Transverse colon (tissue), 4 donors: Measurements from ENCODE around the gene CDHR2. TPM values are rescaled to one million over a fixed set of nuclear protein-coding genes. Genes with fewer than 3 reads are reported as not detected.

Source experiments
- DNase-seq: peaks from one replicate; pipeline ENCODE4 v3.0.0-alpha.2; 2019
- H3K27ac ChIP-seq, 4 donors: fragments of 200-600 bp; sonication (generic); 2 replicates each; pipeline ENCODE4 v1.5.1; 2016 to 2018; ENCODE audit warnings: inconsistent platforms in 4 of 4
- H3K27me3 ChIP-seq: fragments of 200-600 bp; sonication (generic); 2 replicates; pipeline ENCODE4 v1.5.1; 2017; ENCODE audit warnings: inconsistent platforms
- H3K36me3 ChIP-seq, 4 donors: fragments of 200-600 bp; sonication (generic); 2 replicates each; pipeline ENCODE4 v1.5.1; 2017 to 2019; ENCODE audit warnings: inconsistent platforms in 4 of 4
- H3K4me1 ChIP-seq, 4 donors: fragments of 200-600 bp; sonication (generic); 2 replicates each; pipeline ENCODE4 v1.5.1; 2017 to 2020; ENCODE audit warnings: inconsistent platforms in 4 of 4
- H3K4me3 ChIP-seq, 4 donors: fragments of 200-600 bp; sonication (generic); 1 replicate in 1 of 4; 2 replicates in 3 of 4; pipeline versions ENCODE4 v1.5.1 to v1.6.1; 2017 to 2019; ENCODE audit warnings: inconsistent platforms in 4 of 4
- H3K9me3 ChIP-seq, 2 donors: fragments of 200-600 bp; sonication (generic); 2 replicates each; pipeline ENCODE4 v1.5.1; 2017 to 2019; ENCODE audit warnings: inconsistent platforms in 2 of 2
- CTCF ChIP-seq, 5 experiments: fragments of 200-600 bp in 3 of 5; fragments of 450-650 bp in 2 of 5; sonication (generic) in 3 of 5; IDR thresholded peaks; 1 replicate in 2 of 5; 2 replicates in 3 of 5; pipeline ENCODE4 v1.5.1; 2016 to 2017; ENCODE audit warnings: antibody characterized with exemption in 5 of 5, inconsistent platforms in 3 of 5, mild to moderate bottlenecking in 2 of 5, moderate library complexity in 1 of 5
- EP300 ChIP-seq: sonication (generic); formaldehyde crosslinking; IDR thresholded peaks from one replicate; pipeline ENCODE4 v1.6.1; 2017; ENCODE audit warnings: antibody characterized with exemption, low read depth
- POLR2A ChIP-seq: fragments of 450-650 bp; IDR thresholded peaks from one replicate; pipeline ENCODE4 v1.6.1; 2016; ENCODE audit warnings: antibody characterized with exemption, mild to moderate bottlenecking, moderate library complexity
- POLR2AphosphoS5 ChIP-seq, 3 donors: sonication (generic); formaldehyde crosslinking; IDR thresholded peaks; one replicate each; pipeline ENCODE4 v1.6.1; 2016; ENCODE audit warnings: antibody characterized with exemption in 3 of 3
- WGBS, 2 donors: methylation state at CpG; one replicate each; pipeline ENCODE4 v1.1.5; 2018; ENCODE audit warnings: low coverage in 1 of 2; 5-methylcytosine and 5-hydroxymethylcytosine counted together
- in situ Hi-C, 4 donors: fragments of 200-750 bp; cut with MboI; loops; one replicate each; pipeline versions ENCODE4 v1.15.0 to v1.15.1; 2017; ENCODE audit warnings: low sequenced_read_pairs in 3 of 4, low pct_ligation_motif_present in 1 of 4, low pct_unique_long_range_greater_than_20kb in 1 of 4
- intact Hi-C: fragments of 100-400 bp; cut with DNase I; formaldehyde crosslinking; loops from one replicate; pipeline ENCODE4 v1.15.1; 2023; ENCODE audit warnings: low total_unique reads
- total RNA-seq, 4 donors: library from RNA; depleted of rRNA; stranded (reverse); fragments of >200 nt; gene quantifications; one replicate each; pipeline ENCODE4 v1.1.0, GENCODE V29; 2016

CDHR2 gene
- total RNA-seq, 4 donors from 2014 or later = 15.5 to 257 (median 104) TPM

- peaks cover 29 to 50% (median 37%) of the 10 kb centered on the region in 4 donors for H3K4me1 ChIP-seq
- 87% methylated on average over 22 of the region's 28 CpGs; no CpG with 5 or more reads in 1 of the 2 donors for WGBS, 2 donors
- in situ Hi-C loops = no loop called here
These were observed 17.1 kb upstream of the CDHR2 start for GRCh38 chr5:176531902-176532493.

DNA sequence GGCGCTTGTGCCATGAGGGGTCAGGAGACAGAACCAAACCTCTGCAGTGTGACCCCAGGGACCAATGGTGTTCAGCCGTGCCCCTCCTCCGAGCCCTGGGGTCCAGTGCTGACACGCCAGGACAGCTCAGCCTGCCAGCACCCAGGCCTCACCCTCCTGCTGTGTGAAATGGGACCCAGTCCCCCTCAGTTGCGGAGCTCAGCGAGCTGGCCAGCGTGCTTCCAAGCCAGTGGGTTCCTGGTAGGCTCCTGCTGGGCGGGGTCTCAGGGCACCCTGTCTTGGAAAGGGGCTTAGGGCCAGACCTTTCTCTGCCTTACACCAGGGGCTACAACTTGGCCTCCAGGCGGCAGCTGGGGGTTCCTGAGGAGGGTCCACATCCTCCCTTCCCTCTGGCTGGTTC, 16.3 kb upstream of the CDHR2 start:
- Histone ChIP-seq H3K27ac (peak overlapping the region; percentile 89 to 99 (median 98)), H3K27me3 (no peaks in the 10 kb centered on the region), H3K4me1 (peaks cover 29 to 50% (median 37%) of the 10 kb centered on the region in 4 donors), H3K4me3 (no peak overlapping the region), H3K9me3 (no peaks in the 10 kb centered on the region), H3K36me3 (peaks cover 0 to 24% (median 7%) of the 10 kb centered on the region in 4 donors)
- intact Hi-C loops = no loop called here
- in situ Hi-C loops = no loop called here
- WGBS, 2 donors = 87 to 93% methylated on average over 3 to 9 of the region's 9 CpGs
- DNase-seq = no peak
- TF ChIP-seq POLR2A = peak; percentile 6
- TF ChIP-seq CTCF (IDR thresholded peaks at IDR 0.05) = no peak
- TF ChIP-seq EP300 = no peak
- no peak for TF ChIP-seq POLR2AphosphoS5 (IDR thresholded peaks at IDR 0.05)

More at GRCh38 chr5:176531902-176532493, 17.1 kb upstream of the CDHR2 start:
- DNase-seq = no peak
- Histone ChIP-seq H3K9me3 (no peaks in the 10 kb centered on the region), H3K27me3 (no peaks in the 10 kb centered on the region), H3K27ac (peak overlapping the region in 2 of 4 donors; percentile 40 to 53), H3K36me3 (peaks cover 0 to 24% (median 7%) of the 10 kb centered on the region in 4 donors), H3K4me3 (no peak overlapping the region)
- intact Hi-C loops = no loop called here
- TF ChIP-seq POLR2A = no peak
- no peak for TF ChIP-seq CTCF (IDR thresholded peaks at IDR 0.05)
- TF ChIP-seq EP300 = no peak

DNA sequence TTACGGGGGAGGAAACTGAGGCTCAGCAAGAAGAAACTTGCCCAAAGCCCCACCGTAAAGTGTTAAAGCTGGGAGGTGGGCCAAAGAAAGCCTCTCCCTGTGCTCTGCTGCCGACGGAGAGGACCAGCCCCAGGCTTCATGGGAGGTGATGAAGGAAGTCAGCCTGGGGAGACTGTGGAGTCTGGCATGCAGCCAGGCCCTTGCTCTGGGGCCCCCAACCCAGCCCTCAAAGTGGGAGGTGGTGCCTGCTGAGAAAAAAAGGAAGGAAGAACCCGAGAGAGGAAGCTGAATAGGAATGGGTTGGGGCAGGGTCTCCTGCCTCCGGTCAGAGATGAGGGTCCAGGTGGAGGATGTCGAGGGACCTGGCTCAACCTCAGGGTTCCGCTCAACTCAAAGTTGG, 15.8 kb upstream of the CDHR2 start:
- Histone ChIP-seq H3K9me3 (no peaks in the 10 kb centered on the region), H3K27ac (peak overlapping the region; percentile 89 to 99 (median 98)), H3K27me3 (no peaks in the 10 kb centered on the region), H3K4me3 (peak overlapping the region in 1 of 4 donors; percentile 21), H3K4me1 (peaks cover 33 to 54% (median 41%) of the 10 kb centered on the region in 4 donors), H3K36me3 (peaks cover 0 to 20% (median 7%) of the 10 kb centered on the region in 4 donors)
- in situ Hi-C loops (no loop called here), intact Hi-C loops (no loop called here)
- no peak for DNase-seq
- WGBS, 2 donors = 35 to 42% methylated on average over 3 to 8 of the region's 8 CpGs
- TF ChIP-seq POLR2A (no peak), POLR2AphosphoS5 (IDR thresholded peaks at IDR 0.05) (no peak), EP300 (no peak), CTCF (IDR thresholded peaks at IDR 0.05) (no peak)

DNA sequence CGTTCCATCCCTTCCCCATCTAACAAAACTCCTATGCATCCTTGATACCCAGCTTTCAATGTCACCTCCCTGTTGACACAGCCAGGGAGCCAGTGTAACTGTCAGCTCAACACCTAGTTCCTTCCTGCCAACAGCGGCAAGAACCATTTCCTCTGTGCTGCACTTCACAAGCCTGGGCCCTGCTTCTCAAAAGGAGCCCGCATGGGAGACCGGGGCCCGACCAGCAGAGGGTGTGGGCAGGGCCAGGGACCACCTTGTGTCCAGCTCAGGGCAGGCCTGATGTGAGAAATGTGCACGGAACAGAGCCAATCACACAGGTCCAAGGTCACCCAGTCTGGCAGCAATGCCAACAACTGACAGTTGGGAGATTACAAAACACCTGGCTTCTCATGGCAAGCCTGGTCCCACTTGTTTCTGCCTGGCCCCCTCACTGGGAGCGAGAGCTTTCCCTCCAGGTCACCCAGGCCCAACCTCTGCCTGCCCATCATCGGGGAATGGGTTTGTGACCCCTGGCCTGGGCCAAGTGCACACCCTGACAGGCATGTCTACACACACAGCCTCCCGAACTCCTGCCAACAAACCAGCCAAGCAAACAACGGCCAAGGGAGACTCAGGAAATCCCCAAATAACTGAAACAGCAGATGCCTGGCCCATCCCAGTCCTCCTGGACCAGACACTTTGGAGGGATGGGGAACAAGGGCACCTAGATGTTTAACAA, 15.1 kb upstream of the CDHR2 start:
- Histone ChIP-seq H3K27ac (peak overlapping the region; percentile 89 to 99 (median 98)), H3K27me3 (no peaks in the 10 kb centered on the region), H3K36me3 (peaks cover 0 to 14% (median 4%) of the 10 kb centered on the region in 4 donors), H3K9me3 (no peaks in the 10 kb centered on the region), H3K4me3 (peak overlapping the region in 2 of 4 donors; percentile 91 to 93), H3K4me1 (peaks cover 34 to 60% (median 42%) of the 10 kb centered on the region in 4 donors)
- in situ Hi-C loops (no loop called here), intact Hi-C loops (no loop called here)
- peak; percentile 47 for DNase-seq
- TF ChIP-seq CTCF (IDR thresholded peaks at IDR 0.05) (peak in 1 of 5 experiments; percentile 19), POLR2A (peak; percentile 10), EP300 (no peak), POLR2AphosphoS5 (IDR thresholded peaks at IDR 0.05) (no peak)
- WGBS, 2 donors = 4 to 15% methylated on average over 4 to 10 of the region's 10 CpGs
